ENCODE data around the gene PIP5K1C. TPM values are rescaled to one million over a fixed set of nuclear protein-coding genes. Genes with fewer than 3 reads are reported as not detected.

The PIP5K1C gene
- total RNA-seq, 1 donor from 2014 or later: 40.1 TPM

- H3K27me3 Mint-ChIP-seq (ENCODE audit: low read depth): peaks cover 74% of the 10 kb centered on the region
- H3K27ac Mint-ChIP-seq (ENCODE audit: unreplicated experiment): no peak overlapping the region
- no peaks in the 10 kb centered on the region for H3K36me3 Mint-ChIP-seq (ENCODE audit: low read depth)
- TF ChIP-seq, protein P1, sequence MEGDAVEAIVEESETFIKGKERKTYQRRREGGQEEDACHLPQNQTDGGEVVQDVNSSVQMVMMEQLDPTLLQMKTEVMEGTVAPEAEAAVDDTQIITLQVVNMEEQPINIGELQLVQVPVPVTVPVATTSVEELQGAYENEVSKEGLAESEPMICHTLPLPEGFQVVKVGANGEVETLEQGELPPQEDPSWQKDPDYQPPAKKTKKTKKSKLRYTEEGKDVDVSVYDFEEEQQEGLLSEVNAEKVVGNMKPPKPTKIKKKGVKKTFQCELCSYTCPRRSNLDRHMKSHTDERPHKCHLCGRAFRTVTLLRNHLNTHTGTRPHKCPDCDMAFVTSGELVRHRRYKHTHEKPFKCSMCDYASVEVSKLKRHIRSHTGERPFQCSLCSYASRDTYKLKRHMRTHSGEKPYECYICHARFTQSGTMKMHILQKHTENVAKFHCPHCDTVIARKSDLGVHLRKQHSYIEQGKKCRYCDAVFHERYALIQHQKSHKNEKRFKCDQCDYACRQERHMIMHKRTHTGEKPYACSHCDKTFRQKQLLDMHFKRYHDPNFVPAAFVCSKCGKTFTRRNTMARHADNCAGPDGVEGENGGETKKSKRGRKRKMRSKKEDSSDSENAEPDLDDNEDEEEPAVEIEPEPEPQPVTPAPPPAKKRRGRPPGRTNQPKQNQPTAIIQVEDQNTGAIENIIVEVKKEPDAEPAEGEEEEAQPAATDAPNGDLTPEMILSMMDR (conservative IDR thresholded peaks at IDR 0.05): no peak
- no peak overlapping the region for H3K4me3 Mint-ChIP-seq
- DNase-seq (ENCODE audit: low read depth, low spot score): peak; percentile 83
- no peaks in the 10 kb centered on the region for H3K4me1 Mint-ChIP-seq
- H3K9me3 Mint-ChIP-seq: no peaks in the 10 kb centered on the region
Measured at GRCh38 chr19:3721131-3721886, 21.0 kb upstream of the PIP5K1C start.

GRCh38 chr19:3720349-3720917 is 20.2 kb upstream of the PIP5K1C start:
- H3K4me3 Mint-ChIP-seq: no peak overlapping the region
- DNase-seq (ENCODE audit: low read depth, low spot score): no peak
- no peak overlapping the region for H3K27ac Mint-ChIP-seq (ENCODE audit: unreplicated experiment)
- H3K27me3 Mint-ChIP-seq (ENCODE audit: low read depth): peaks cover 66% of the 10 kb centered on the region
- no peaks in the 10 kb centered on the region for H3K9me3 Mint-ChIP-seq
- H3K4me1 Mint-ChIP-seq: no peaks in the 10 kb centered on the region
- TF ChIP-seq, protein P1 (conservative IDR thresholded peaks at IDR 0.05): no peak
- H3K36me3 Mint-ChIP-seq (ENCODE audit: low read depth): no peaks in the 10 kb centered on the region

GRCh38 chr19:3719868-3720267 is 19.6 kb upstream of the PIP5K1C start:
- no peaks in the 10 kb centered on the region for H3K36me3 Mint-ChIP-seq (ENCODE audit: low read depth)
- peaks cover 60% of the 10 kb centered on the region for H3K27me3 Mint-ChIP-seq (ENCODE audit: low read depth)
- H3K27ac Mint-ChIP-seq (ENCODE audit: unreplicated experiment): no peak overlapping the region
- TF ChIP-seq, protein P1 (conservative IDR thresholded peaks at IDR 0.05): no peak
- no peak for DNase-seq (ENCODE audit: low read depth, low spot score)
- no peaks in the 10 kb centered on the region for H3K4me1 Mint-ChIP-seq
- H3K9me3 Mint-ChIP-seq: no peaks in the 10 kb centered on the region
- no peak overlapping the region for H3K4me3 Mint-ChIP-seq

- Mint-ChIP-seq H3K27ac (ENCODE audit: unreplicated experiment) (no peak overlapping the region), H3K27me3 (ENCODE audit: low read depth) (peaks cover 33% of the 10 kb centered on the region), H3K9me3 (no peaks in the 10 kb centered on the region), H3K4me3 (no peak overlapping the region), H3K36me3 (ENCODE audit: low read depth) (no peaks in the 10 kb centered on the region), H3K4me1 (no peaks in the 10 kb centered on the region)
- DNase-seq (ENCODE audit: low read depth, low spot score): no peak
- TF ChIP-seq, protein P1 (conservative IDR thresholded peaks at IDR 0.05): no peak
Measured at GRCh38 chr19:3716147-3716668, 15.9 kb upstream of the PIP5K1C start.

GRCh38 chr19:3712663-3713611 is 12.7 kb upstream of the PIP5K1C start:
- no peaks in the 10 kb centered on the region for H3K36me3 Mint-ChIP-seq (ENCODE audit: low read depth)
- H3K27me3 Mint-ChIP-seq (ENCODE audit: low read depth): peaks cover 21% of the 10 kb centered on the region
- H3K4me1 Mint-ChIP-seq: no peaks in the 10 kb centered on the region
- no peak overlapping the region for H3K4me3 Mint-ChIP-seq
- TF ChIP-seq, protein P1 (conservative IDR thresholded peaks at IDR 0.05): no peak
- DNase-seq (ENCODE audit: low read depth, low spot score): no peak
- H3K9me3 Mint-ChIP-seq: no peaks in the 10 kb centered on the region
- H3K27ac Mint-ChIP-seq (ENCODE audit: unreplicated experiment): no peak overlapping the region

Data from neural crest cell (in vitro differentiated cells).